LoVo (cell line): Measurements from ENCODE around the gene TP53INP2.
"Not testable (repeated sequence)": the region's sequence is repeated elsewhere in the genome, so short reads cannot be mapped to it uniquely, and the experiment has no call there.

ENCODE experiments used
- DNase-seq: peaks from one replicate; pipeline ENCODE4 v3.0.0-alpha.2; 2016; ENCODE audit warnings: low spot score

TP53INP2 gene, protein sequence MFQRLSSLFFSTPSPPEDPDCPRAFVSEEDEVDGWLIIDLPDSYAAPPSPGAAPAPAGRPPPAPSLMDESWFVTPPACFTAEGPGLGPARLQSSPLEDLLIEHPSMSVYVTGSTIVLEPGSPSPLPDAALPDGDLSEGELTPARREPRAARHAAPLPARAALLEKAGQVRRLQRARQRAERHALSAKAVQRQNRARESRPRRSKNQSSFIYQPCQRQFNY

DNA sequence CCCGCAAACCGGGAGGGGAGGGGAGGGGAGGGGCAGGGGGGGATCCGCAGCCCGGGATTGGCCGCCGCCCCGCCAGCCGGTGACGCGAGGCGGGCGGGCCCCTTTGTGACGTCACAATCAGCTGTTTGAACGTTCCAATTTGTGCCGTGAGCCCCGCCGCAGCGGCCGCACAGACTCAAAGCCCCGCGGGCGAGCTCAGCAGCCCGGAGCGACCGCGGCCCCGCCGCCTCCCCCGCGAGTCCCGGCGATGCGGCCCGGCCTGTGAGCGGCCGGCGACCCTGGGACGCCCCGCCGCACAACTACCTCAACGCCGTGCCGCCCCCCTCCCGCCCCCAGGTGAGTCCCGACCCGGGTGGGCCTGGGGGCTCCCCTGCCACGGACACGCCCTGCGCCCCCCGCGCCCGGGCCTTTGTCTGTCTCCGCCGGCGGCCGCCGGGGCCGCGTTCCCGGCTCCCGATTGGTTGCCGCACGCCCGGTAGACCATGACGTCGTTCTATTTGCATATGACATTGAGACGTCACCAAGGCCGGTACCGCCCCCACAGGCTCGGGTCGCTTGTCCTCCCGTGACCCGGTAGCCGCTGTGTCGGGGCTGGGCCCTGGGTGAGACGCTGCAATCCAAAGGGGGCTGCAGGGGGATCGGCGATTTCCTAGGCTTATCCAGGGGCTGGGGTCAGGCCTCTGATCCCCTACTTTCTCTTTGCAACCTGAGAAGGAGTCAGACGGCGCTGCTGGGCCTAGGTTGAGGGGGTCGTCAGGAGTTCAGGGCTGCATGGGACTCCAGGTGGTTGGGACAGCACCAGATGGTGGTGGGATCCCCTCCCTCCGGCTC is at the start of gene TP53INP2:
Gene TP53INP2, plus strand, starts transcription at position 168 of the 831 bp plus-strand sequence. CDS start 4,396 bp downstream, outside the sequence.
- peak; percentile 85 for DNase-seq

DNA sequence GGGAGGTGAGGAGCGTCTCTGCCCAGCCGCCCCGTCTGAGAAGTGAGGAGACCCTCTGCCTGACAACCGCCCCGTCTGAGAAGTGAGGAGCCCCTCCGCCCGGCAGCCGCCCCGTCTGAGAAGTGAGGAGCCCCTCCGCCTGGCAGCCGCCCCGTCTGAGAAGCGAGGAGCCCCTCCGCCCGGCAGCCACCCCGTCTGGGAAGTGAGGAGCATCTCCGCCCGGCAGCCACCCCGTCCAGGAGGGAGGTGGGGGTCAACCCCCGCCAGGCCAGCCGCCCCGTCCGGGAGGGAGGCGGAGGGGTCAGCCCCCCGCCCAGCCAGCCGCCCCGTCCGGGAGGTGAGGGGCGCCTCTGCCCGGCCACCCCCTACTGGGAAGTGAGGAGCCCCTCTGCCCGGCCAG is 45.5 kb upstream of the TP53INP2 start:
- DNase-seq, result not testable (repeated sequence)

DNA sequence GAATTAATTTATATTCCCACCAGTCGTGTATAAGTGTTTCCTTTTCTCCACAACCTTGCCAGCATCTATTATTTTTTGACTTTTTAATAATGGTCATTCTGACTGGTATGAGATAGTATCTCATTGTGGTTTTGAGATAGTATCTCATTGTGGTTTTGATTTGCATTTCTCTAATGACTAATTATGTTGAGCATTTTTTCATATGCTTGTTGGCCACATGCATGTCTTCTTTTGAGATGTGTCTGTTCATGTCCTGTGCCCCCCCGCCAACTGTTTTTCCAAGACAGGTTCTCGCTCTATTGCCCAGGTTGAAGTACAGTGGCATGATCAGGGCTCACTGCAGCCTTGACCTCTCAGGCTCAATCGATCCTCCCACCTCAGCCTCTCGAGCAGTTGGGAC is 42.3 kb upstream of the TP53INP2 start:
- not testable (repeated sequence) for DNase-seq

DNA sequence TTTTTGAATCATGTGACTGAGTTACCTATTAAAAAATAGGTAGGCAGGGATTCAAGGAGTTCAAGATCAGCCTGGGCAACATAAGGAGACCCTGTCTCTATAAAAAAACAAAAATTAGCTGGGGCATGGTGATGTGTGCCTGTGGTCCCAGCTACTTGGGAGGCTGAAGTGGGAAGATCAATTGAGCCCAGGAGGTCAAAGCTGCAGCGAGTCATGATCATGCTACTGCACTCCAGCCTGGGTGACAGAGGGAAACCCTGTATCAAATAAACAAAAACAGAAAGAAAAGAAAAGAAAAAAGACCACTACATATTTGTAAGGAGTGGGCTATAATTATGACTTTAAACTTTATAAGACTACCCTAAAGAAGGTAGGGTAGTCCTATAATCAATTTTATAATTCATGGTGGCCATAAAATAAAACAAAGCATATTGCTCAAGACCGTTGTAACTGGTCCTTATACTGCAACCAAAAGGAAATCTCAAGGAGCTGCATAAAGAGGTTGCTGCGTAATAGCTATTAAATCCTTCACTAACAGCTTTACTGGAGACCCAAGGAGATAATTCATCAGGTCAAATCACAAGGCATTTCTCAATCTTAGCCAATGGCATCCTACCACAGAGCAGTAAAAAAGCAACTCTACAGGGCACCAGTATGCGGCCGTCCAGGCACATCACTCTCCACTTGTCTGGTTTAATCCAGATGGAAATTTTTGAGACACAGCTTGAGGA is 40.8 kb upstream of the TP53INP2 start:
- no peak for DNase-seq

DNA sequence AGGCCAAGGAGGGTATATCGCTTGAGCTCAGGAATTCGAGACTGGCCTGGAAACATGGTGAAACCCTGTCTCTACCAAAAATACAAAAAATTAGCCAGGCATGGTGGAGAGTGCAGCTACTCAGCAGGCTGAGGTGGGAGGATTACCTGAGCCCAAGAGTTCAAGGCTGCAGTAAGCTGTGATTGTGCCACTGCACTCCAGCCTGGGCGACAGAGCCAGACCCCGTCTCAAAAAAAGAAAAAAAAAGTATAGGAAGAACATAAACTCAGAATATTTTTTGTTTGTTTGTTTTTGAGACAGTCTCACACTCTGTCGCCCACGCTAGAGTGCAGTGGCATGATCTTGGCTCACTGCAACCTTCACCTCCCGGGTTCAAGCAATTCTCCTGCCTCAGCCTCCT is 39.4 kb upstream of the TP53INP2 start:
- not testable (repeated sequence) for DNase-seq

DNA sequence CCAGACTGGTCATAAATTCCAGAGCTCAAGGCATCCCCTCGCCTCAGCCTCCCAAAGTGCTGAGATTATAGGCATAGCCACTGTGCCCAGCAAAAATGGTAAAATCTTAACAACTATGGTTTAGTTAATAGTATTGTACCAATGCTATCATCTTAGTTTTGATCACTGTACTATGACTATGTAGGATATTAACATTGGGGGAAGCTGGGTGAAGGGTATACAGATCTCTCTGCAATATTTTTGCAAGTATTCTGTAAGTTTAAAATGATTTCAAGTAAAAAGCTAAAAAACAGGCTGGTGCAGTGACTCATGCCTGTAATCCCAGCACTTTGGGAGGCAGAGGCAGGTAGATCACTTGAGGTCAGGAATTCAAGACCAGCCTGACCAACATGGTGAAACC is 35.0 kb upstream of the TP53INP2 start:
- DNase-seq, result no peak

DNA sequence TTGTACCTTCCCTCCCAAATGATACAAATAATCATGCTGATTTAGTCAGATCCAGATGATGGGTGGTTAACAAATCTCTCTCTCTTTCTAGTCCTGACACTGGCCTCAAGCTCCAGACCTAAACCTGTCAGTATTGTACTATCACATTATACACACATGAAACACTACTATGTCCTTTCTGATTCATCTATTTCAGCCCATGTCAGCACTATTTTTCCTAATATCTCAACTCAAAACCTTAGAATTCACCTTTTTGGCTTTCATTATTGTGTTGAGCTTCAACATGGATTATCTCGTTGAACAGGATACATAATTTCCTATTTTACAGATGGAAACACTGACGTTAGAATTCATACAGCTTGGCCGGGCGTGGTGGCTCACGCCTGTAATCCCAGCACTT is 30.7 kb upstream of the TP53INP2 start:
- no peak for DNase-seq

DNA sequence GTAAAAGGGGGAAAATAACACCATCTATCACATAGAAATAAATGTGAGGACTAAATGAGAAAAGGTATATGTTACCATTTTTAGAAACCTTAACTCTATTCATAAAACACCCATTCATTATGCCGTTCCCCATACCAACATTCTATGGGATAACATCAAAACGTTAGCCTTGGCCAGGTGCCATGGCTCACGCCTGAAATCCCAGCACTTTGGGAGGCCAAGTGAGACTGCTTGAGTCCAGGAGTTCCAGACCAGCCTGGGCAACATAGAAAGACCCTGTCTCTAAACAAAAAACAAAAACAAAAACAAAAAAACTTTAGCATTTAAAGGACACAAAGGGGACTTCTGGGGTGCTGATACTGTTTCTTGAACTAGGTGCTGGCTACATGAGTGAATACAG is 28.6 kb upstream of the TP53INP2 start:
- no peak for DNase-seq

DNA sequence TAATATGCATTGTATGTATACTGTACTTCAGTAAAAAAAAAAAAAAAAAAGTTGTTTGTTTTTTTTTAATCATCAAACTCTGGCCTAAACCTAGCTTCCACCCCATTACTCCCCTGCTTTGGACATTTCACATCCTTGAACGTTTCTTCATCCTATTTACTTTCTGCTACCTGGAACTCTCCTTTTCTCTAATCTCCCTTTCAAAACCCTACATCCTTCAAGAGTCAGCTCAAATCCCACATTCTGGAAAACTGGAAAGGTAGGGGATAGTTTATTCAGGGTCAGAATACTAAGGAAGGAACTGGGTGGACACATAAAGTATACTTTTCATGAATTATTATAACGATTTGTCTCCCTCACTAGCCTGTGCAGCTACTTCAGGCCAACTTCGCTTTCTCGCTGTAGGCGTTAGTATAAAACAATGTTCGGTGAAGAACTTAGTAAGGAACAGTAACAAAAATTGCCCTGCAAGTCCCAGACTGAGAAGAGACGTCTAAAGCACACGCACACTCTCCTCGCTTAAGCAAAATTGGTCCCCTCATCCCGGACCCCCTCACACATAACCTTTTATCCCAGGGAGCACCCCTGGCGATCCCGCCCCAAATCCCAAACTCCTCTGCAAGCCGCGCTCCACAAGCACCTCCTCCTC is 28.0 kb upstream of the TP53INP2 start:
- peak; percentile 5 for DNase-seq

DNA sequence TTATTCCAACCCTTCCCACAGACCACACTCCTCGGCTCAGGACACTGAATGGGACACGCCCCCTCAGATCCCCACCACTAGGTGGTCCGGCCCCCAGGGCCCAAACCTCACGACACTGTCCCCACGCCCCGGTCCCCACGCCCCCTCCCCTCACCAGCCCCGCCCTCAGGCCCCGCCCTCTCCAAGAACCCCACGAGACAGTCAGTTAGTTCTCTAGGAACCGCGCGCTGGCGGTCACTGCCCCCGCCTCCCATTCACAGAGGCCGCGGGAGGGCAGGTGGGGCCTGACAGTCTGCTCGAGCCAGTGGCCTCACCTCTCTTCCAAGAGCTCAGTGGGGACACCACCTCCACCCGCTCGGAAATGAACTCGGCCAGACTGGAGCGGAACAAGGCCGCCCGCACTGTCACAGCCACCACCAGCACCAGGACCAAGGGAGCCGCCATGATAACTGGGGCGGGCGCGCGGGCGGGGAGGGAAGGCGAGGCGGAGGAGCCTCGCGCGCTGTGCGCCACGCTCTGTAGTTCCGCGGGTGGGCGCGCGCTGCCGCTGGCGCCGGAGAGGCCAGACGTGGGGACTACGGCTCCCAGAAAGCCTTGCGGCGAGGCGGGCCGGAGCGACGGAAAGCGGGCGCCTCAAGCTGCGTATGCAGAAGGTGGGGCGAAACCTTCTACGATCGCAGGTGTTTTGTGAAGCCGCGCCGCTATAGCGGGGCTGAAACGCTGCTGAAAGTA is 27.3 kb upstream of the TP53INP2 start, which contains the start of gene PIGU:
Gene PIGU, minus strand, starts transcription at position 451 of the 732 bp plus-strand sequence. Its CDS starts 7 bp downstream, at position 444.
- DNase-seq, result peak; percentile 96

DNA sequence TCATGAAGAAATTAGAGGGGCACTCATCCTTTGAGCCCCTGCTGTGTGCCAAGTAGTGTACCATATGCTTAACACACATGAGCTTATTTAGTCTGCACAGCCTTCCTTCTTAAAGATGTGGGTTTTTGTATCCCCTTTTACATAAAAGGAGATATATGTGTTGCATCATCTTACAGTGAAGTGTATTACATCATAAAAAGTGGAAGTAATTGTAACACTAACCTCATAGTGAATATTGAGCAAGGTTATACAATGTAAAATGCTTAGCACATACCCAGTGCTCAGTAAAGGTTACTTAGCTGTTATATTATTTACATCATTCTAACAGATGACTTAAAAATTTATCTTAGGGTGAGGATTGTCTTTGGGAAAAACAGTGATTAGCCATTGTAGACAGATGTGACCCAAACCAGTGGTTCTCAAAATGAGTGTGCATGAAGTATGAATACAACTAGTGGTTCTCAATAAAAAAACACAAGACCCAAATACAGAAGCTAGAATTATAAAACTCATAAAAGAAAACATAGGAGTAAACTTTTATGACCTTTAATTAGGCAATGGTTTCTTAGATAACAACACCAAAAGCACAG is 23.5 kb upstream of the TP53INP2 start:
- DNase-seq, result no peak

DNA sequence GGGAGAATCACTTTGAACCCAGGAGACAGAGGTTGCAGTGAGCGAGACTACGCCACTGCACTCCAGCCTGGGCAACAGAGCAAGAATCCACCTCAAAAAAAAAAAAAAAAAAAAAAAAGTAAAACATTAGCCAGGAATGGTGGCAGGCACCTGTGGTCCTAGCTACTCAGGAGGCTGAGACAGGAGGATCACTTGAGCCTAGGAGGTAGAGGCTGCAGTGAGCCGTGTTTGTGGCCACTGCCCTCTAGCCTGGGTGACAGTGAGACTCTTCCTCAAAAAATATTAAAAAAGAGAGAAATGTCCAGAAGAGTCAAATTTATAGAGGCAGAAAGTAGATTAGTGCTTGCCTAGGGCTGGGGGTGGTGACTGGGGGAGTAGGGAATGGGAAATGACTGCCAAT is 20.5 kb upstream of the TP53INP2 start:
- no peak for DNase-seq

DNA sequence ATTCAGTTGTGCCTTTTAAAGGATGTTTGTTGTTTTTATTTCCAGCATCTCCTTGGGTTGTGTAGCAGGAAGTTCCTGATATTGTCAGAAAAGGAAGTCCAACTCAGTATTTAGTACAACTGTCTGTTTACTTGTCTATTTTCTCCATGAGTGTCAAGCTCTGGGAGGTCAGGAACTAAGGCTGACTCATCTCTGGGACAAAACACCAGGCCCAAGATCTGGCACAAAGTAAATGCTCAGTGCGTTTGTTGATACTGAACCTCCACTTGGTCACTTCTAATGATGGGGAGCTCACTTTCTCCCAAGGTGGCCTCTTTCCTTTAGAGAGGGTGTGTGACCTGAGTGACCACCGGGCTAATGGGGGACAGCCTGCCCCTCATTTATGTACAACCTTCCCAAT is 14.7 kb upstream of the TP53INP2 start:
- no peak for DNase-seq

DNA sequence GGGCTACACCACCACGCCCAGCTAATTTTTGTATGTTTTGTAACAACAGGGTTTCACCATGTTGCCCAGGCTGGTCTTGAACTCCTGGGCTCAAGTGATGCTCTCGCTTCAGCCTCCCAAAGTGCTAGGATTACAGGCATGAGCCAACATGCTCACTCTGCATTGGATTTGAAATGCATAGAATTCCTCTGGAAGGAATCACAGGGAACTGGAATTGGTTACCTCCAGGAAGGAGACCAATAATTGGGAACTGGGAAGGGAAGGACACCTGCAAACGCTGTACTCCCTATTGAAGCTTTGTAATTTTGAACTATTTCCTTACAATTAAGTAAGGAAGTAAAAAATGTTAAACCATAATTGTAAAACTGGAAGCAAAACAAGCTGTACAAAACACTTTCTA is 12.3 kb upstream of the TP53INP2 start:
- no peak for DNase-seq

DNA sequence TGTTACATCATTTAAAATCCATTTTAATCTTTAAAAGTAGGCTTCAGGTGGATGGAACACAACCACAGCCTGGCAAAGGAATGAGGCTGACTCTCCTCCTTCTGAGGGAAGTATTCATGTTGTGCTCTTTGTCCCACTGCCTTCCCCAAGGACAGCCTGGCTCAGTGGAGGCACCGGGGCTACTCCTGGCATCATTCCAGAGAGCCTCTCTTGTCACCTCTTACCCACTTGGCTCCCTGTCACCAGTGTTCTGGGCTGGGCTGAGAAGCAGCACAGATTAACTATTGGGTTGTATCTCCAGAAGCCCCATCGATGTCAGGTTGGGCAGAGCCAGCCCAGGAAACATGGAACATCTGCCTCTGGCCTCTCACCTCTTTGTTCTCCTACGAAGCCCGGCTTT is 10.7 kb upstream of the TP53INP2 start:
- no peak for DNase-seq

DNA sequence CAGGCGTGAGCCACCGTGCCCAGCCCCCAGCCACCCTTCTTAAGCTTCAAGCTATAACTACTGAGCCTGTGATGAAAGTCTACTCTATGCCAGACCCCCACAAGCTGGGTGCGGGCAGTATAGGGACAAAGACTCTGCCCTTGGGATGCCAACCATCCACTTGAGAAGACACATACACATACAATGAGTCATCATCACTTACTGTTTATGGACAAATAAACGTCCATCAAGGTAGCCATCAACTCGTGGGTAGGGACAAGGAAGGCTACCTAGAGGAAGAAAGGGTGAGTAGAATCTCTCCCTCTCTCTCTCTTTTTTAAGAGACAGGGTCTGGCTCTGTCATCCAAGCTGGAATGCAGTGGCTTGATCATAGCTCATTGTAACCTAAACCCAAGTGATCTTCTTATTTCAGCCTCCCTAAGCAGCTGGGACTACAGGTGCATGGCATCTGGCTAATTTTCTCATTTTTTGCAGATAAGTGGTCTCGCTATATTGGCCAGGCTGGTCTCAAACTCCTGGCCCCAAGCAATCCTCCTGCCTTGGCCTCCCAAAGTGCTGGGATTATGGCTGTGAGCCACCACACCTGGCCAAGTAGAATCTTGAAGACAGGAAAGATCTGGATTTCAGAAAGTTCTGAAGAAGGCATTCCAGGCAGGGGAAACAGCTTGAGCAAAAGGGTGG is 2.6 kb upstream of the TP53INP2 start:
- peak; percentile 68 for DNase-seq

DNA sequence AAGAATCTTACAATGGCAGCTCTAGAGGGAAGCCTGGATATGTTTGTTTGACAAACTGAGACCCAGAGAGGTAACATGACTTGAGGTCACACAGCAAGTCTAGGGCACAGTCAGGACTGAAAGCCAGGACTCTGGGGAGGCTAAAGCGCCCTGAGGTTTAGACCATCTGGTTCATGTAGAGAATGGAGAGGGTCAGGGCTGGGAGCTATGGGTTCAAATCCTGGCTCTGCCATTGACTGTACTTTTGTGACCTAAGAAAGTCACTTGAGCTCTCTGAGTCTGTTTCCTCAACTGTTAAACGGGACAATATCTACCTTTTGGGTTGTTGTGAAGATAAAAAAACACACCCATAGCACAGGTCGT is 1.1 kb upstream of the TP53INP2 start:
- no peak for DNase-seq

DNA sequence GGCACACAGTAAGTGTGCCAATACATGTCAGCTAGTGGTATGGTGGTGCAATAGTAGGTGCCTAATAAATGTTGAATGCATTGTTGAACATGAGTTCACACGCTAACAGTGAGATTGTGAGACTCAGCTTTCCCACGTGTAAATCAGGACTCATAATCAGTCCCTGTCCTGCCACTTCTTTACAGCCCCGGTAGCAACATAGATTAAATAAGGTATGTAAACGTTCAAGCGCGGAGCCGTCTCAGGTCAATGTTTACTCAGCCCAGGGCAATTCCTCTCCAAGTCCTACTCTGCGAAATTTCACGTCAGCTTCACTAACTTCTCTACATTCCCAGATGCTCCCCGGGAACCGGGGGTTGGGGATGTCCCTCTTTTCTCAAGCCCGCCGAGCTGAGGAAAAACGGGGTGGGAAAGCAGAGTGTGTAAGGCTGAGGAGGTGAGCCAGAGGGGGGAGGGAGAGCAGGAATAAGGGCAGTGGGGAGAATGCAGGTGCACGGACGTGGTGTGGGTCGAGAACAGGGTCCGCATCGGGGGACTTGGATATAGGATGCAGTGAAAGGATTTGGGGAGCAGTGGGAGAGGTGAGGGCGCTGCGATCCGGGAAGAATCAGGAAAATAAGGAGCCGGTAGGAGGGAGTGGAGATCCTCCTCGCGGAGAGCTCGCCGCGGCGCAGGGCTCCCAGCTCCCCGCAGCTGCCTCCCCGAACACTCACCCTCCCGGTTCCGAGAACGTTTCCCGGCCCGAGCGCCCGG is 544 bp upstream of the TP53INP2 start:
- no peak for DNase-seq

DNA sequence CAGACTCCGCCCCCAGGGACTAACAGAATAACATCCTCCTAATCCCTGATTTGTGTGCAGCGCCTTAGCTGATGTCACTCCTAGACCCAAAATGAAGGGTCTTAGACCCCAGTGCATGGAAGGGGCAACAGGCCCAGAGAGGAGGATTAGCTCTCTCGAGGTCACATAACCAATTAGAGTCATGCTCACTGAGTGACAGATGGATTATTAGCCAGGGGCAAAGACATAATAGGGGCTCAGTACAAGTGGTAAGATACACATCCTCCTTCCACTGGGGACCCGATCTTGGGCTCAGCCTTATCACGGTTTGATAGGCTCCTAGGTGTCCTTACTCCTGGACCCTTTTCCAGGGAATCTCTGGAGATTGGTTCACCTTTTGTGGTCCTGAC is 858 bp downstream of the TP53INP2 start:
- no peak for DNase-seq
